22Rv1 (cell line): ENCODE measurements around the gene AACS.

ENCODE experiments used
- H3K27ac ChIP-seq: fragments of 450-650 bp; 2 replicates; pipeline ENCODE4 v1.5.1; 2017
- ZFX ChIP-seq: fragments of 450-650 bp; IDR thresholded peaks from 2 replicates; pipeline ENCODE4 v1.6.1; 2017; ENCODE audit warnings: antibody characterized with exemption, borderline replicate concordance
- TF ChIP-seq, protein P1 (sequence below): fragments of 450-650 bp; IDR thresholded peaks from 2 replicates; pipeline ENCODE4 v1.5.1; 2017; ENCODE audit warnings: mild to moderate bottlenecking

Gene AACS

DNA sequence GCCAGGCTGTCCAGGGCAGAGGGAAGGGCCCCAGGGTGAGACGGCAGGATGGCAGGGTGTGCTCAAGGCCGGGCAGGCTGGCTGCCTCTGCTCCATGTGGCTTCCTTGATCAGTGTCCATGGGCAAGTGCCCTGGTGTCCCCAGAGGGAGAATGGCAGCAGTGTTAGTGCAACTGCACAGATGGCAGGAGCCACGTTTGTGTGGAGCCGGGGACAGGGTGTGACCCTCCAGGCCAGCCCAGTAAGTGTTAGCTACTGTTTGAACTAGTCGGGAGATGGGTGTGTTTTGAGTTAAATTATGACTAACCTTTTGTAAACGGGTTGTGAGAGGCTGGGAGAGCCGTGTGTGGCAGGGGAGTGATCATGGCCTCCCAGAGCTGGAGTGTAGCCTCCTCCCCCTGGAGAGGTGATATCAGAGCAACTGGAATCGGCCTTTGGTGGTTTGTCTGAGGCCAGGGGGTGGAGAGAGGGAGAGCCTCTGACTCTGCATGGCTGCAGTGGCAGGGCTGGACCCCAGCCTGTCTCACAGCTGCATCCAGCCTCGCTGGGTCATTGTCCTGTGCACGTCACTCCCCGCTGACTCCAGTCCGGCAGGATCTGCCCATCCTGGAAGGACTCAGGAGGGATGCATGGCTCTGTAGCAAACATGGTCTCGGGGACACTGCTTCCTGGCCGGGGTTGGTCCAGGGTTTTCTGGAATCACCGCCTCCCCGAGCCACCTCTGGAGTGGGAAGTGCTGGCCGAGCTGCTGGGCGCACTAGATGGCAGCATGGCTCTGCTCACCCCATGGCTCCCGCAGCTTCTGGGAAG lies 27.8 kb downstream of the AACS start:
- TF ChIP-seq ZFX = no peak
- TF ChIP-seq, protein P1, sequence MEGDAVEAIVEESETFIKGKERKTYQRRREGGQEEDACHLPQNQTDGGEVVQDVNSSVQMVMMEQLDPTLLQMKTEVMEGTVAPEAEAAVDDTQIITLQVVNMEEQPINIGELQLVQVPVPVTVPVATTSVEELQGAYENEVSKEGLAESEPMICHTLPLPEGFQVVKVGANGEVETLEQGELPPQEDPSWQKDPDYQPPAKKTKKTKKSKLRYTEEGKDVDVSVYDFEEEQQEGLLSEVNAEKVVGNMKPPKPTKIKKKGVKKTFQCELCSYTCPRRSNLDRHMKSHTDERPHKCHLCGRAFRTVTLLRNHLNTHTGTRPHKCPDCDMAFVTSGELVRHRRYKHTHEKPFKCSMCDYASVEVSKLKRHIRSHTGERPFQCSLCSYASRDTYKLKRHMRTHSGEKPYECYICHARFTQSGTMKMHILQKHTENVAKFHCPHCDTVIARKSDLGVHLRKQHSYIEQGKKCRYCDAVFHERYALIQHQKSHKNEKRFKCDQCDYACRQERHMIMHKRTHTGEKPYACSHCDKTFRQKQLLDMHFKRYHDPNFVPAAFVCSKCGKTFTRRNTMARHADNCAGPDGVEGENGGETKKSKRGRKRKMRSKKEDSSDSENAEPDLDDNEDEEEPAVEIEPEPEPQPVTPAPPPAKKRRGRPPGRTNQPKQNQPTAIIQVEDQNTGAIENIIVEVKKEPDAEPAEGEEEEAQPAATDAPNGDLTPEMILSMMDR = no peak
- H3K27ac ChIP-seq = peak overlapping the region; percentile 38

DNA sequence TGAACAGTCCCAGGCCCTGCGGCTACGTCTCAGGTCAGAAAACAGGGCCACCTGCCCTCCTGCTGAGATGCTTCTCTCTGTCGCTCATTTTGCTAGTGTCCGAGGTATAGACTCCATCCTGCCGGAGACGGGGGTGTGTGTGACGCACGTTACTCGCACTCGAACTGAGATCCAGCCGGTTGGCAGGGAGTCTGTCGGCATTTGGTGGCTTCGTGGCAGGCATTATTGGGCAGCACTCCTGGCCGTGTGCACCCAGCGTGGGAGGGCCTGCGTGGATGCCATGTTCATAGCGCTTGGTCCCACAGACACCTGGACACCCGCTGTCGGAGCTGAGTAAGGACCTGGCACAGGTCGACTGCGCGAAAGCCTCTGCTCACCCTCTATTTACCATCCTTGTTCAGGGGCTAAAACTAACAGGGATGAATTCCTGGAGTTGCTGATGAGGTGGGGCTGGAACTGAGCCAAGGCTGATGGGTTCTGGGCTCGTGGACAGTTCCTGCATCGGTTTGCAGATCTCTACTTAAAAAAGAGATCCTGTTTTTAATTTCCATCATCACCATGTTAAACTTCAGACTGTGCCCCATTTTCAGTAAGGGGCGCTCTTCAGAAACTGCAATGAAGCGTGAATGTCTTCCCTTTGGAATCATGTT lies 28.6 kb downstream of the AACS start:
- TF ChIP-seq, protein P1 = no peak
- TF ChIP-seq ZFX = no peak
- no peak overlapping the region for H3K27ac ChIP-seq

DNA sequence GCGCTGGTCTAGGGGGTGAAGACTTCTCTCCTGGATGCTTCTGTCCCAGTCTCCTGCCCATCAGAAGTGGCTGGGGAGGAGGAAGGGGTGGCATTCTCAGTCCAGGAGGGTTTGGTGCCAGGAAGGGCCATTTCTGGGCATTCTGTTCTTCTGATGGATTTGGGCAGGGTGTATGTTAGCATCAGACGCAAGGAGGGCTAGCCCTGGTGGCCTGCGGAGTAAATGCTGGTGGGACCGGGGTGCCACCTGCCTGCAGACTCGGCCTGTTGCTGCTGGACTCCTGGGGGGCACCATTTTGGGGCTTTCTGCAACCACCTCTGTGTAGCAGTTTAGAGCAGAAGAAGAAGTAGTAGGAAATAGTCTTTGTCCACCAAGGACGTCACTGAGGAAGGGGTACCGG lies 31.7 kb downstream of the AACS start:
- no peak overlapping the region for H3K27ac ChIP-seq
- TF ChIP-seq, protein P1 = no peak

DNA sequence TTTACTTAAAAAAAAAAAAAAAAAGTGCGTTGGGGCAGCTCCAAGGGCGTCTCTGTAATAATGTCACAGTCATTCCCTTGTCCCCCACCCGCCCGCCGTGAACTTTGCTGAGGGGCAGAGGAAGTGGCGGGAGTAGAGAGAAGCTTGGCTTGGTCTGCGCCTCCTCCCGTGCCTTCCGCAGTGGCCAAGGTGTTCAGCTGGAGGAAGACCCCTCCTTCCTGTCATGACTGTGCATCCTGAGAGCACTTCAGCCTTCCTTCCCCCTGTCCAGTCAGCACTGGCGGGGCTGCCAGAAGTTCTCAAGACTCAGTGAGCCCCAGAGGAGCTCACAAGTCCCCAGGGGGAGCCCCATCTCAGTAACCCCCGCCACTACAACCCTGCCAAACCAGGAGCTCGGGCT lies 32.2 kb downstream of the AACS start:
- TF ChIP-seq ZFX = no peak
- TF ChIP-seq, protein P1 = no peak
- no peak overlapping the region for H3K27ac ChIP-seq

DNA sequence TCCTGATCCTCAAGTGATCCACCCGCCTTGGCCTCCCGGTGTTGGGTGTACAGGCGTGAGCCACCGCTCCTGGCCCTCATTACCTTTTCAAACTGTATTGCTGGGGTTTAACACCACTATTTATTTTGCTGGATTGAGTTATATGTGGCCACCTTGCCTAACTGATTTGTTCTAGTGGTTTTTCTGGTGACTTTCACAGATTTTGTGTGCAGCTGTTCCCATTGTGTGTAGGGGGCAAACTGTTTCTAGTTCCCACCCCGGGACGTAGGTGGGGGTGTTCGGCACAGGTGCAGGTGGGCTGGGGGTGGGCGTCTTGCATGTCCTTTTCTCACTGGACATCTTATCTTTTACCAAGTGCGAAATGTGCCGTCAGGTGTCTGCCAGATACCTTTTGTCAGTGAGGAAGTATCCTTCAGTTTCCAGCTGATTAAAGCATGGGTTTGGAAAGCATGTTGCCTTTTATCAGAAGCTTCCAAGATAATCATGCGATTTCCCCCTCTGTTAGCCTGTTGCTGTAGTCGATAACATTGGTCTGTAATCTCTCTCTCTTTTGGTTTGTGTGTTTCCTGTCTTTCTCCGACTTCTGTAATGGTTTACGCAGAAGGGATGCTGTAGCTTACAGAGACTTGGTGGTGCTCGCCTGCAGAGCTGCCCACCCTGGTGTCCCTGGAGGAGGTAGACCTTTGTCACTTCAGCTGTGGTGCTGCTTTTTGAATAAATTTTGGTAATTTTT lies 33.6 kb downstream of the AACS start:
- no peak overlapping the region for H3K27ac ChIP-seq
- TF ChIP-seq, protein P1 = no peak
- no peak for TF ChIP-seq ZFX

DNA sequence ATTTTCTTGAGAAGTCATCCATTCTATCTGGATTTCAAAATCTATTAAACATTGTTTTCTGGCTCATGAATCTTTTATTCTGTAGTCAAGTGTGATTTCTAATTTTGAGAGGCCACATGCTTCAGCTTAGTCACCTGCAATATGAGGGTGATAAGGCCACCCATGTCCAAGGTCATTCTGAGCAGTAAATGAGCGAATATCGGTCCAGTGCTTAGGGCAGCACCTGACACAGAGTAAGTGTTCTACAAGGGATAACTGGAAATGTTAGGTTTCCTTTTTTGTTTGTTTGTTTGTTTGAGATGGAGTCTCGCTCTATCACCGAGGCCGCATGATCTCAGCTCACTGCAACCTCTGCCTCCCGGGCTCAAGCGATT lies 34.2 kb downstream of the AACS start:
- TF ChIP-seq, protein P1 = no peak
- no peak for TF ChIP-seq ZFX

More for the DNA sequence above, 34.2 kb downstream of the AACS start:
- H3K27ac ChIP-seq = no peak overlapping the region
